GM04503 (cell line): ENCODE results near the gene HLF.

Experiments
- DNase-seq: peaks from one replicate; pipeline ENCODE4 v3.0.0-alpha.2; 2012; ENCODE audit warnings: low read depth

Gene HLF

GRCh38 chr17:55363033-55363432 lies 98.3 kb downstream of the HLF start:
- no peak for DNase-seq

- DNase-seq = no peak
Observed at GRCh38 chr17:55366020-55366481, 101.3 kb downstream of the HLF start.

GRCh38 chr17:55368706-55369105 lies 103.9 kb downstream of the HLF start:
- no peak for DNase-seq
